Cerebellar cortex (tissue), 1 donor: Measurements from ENCODE around the gene NSMCE1.
A peak's percentile ranks its signal among the peaks of the same experiment; 100 is the strongest.

ENCODE experiments used
- DNase-seq: peaks from one replicate; pipeline ENCODE4 v3.0.0-alpha.2; 2015; ENCODE audit warnings: low spot score

NSMCE1 gene

DNA sequence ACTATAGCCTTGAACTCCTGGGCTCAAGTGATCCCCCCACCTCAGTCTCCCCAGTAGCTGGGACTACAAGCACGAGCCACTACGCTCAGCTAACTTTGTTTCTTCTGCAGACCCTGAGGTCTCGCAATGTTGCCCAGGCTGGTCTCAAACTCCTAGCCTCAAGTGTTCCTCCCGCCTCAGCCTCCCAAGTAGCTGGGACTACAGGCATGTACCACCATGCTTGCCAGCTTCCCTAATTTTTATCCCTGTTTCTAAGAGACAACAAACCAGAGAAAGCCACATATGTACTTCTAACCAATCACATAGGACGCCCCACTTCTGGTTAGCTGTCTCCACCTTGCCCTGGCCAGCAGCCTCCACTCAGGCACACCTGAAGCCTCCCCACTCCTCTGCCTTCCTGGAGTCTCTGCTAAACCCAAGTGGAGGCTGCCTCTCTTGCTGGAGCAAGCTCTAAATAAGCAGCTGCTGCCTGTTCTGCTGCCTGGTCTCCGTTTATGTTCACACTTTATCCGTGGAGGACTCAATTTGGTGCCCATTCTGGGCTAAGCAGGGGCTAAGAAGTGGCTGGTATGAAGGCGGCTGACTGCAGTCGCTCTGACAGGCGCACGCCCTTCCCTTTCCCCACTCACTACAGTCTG lies 24.7 kb downstream of the NSMCE1 start:
- DNase-seq: no peak

DNA sequence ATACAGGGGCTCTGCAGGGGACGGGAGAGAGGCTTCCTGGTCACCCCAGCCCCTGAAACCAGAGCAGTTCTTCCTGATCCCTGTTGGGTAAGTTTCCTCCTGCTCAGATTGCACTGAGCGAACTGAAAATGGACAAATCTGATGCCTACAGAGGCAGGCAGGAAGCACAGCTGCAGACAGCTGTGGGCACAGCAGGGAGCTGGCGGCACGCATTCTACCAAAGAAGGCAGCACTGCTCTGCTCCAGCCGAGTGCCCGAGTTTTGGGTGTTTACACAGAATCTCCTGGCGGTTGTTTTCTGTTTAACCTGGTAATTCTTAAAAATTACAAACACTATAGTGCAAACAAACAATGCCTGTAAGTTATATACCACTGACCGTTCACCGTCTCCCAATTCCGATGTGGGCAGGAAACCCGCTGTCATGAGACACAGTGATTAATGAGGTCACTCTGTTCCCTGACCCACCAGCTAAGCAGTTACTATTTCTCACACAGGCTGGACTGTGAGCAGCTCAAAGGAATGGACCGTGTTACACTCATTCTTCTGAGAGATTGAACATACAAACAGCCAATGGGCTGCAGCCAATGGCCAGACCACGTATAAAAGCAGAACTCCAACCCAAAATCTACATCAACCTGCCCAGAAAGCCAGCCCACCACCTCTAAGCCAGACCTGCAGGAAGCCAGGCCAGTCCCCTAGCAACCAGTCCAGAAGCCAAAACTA lies 25.5 kb downstream of the NSMCE1 start:
- DNase-seq: no peak

DNA sequence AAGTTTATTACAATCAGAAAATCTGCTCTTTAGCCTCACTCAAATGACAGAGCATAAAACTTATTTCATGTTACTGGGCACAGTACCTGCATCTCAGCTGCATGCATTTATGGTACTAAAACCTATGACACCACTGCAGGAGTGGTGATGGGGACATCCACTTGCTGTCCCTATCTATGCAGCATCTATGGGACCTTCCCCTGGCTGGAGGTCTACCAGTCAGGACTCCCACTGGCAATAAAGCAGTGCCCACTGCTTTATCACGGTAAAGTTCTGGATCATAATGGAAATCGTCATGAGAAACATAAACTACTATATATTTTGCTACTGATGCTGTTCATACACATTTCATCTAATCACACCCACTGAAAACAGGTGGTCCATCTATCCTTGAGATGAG lies 26.2 kb downstream of the NSMCE1 start:
- no peak for DNase-seq

DNA sequence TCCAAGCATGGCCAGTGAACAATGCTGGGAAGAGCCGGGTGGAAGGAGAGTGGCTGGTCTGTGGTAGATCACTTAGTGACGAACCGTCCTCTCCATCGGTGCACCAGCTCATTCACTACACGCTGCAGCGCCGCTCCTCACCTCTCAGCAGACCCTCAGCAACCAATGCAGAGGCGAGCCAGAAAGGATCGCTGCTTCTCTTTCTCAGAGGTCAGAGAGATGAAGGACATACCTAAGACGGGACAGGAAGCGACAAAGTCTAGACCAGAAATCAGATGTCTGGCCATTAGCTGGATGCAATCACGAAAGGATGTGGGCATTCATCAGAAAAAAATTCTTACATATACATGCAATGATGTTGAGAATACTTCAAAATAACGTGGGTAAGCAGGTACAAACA lies 26.9 kb downstream of the NSMCE1 start:
- no peak for DNase-seq

DNA sequence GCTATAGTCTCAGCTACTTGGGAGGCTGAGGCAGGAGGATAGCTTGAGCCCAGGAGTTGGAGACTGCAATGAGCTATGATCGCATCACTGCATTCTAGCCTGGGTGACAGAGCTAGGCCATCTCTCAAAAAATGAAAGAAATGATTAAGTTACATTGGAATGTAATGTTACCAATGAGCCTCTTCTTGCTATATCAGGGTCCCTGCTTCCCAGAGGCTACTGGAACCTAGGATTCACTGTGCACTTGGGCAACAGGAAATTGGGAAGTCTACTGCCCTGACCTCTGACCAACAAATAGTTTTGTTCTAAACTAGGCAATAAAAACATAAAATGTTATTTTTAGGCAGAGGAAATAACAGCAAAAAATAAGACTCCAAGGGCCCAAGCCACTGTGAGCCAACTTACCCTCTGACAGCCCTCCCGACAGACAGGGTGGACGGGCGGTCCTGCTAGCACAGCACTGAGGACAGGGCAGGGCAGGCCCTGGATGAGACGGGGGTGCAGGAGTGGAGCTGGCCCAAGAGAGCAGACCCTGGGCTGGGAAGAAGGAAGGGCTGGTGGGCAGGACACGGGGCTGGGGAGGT lies 27.5 kb downstream of the NSMCE1 start:
- DNase-seq: no peak

DNA sequence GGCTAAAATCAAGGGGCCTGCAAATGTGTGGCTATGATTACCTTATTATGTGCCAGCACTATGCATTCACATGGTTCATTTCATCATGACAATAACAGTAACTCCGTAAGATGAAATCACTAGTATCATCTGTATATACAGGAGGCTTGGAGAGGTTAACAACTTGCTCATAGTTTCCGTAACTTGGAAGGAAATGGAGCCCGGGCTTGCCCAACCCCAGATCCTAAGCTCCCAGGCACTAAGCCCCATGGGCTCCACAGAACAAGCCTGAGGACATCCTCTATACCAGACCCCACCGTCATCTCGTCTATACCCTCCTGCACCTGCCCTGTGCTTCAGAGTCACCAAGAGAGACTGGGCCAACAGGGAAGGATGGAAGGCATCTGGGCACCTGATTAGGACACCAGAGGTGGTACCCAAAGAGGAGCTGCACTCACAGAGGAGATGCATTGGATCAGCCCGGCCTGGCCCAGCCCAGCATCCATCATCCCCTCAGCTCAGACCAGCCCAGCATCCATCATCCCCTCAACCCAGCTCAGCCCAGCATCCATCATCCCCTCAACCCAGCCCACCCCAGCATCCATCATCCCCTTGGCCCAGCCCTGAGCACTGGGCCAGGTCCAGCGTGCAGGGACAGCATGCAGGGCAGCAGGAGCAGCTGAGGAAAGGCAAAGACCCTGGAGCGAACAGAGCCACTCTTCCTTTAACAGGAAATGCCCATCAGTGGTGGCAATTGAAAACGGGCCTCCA lies 28.5 kb downstream of the NSMCE1 start:
- DNase-seq: no peak

DNA sequence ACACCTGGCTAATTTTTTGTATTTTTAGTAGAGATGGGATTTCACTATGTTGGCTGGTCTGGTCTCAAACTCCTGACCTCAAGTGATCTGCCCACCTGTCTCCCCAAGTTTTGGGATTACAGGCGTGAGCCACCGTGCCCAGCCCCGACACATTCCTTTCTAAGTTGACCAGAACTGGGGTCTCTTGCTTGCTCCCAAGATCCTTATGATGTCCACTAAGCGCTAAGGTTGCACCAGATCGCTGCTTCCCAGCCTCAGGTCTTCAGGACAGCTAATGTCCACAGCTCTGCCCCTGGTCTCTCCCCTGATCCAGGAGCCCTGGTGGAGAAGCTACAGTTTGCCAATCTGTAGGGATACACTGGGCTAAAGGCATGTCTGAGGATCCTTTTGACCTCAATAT lies 29.5 kb downstream of the NSMCE1 start:
- DNase-seq: no peak

DNA sequence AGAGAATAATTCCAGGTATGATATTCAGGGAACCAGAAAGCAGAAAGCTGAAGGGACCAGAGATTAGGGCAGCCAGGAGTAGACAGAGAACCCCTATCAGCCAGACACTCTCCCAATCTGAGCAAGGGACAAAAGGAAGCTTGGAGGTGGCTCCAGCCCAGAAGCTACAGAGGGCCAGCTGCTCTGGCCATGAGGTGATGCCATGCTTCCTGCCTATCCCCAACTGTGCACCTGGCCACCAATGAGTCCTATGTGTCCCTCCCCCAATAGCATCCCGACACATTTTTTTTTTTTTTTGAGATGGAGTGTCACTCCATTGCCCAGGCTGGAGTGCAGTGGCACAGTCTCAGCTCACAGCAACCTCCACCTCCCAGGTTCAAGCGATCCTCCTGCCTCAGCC lies 30.0 kb downstream of the NSMCE1 start:
- DNase-seq: peak; percentile 67

DNA sequence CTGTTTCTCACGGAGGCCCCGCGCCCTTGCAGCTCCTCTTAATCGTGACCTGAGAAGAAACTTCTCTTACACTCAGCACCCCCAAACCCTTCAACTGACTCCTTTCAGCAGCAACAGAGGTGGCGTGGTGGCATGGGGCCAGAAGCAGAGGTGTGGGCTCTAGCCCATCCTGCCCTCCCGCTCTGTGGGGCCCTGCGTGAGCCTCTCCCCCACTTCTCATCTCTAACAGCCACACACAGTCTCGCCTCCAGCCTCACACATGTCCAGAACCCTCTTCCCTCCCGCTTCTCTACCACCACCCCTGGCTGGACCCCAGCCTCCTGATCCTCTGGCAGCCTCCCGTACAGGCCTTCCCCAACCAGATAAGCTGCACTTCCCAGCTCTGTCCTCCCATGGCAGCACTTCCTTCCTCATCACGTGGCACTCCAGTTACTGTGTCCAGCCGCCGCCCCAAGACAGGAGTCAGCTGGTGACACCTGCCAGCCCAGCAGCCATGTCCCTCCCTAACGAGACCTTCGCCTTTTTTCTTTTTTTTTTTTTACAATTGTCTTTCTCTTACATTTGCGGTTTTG lies 30.5 kb downstream of the NSMCE1 start:
- DNase-seq: no peak

DNA sequence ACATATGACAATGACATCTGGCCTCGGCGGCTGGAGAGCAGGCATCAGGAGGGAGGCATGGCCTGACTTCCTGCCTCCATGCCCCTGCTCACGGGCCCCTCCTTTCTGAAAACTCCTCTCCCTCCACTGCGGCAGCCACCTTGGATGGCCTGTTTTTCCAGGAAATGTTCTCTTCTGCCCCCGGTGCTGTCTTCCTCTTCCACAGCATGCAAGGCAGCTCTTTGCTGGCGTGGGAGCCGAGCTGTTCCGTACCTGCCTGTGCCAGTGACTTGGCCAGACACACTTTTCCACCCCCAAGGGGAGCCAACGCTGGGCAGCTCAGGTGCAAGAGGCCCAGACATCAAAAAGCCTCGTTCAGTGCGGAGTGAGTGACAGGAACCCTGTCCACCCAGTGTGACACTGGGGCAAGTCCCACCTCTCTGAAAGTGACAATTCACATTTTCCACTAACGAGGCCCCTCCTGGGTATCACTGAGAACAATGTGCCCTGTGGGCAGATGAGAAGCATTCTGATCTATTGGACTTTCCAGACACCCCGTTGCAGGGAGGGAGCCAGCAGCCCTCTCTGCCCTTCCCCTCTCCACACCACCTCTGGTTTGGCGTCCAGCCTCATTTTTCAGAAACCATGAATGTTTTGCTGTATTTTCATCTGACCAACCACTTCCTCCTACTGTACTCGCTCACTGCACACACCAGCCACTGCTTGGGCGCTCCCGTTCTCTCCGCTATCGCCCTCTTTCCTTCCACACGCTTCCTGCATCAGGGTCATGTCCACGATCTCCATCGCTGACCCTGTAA lies 31.2 kb downstream of the NSMCE1 start:
- peak; percentile 58 for DNase-seq

DNA sequence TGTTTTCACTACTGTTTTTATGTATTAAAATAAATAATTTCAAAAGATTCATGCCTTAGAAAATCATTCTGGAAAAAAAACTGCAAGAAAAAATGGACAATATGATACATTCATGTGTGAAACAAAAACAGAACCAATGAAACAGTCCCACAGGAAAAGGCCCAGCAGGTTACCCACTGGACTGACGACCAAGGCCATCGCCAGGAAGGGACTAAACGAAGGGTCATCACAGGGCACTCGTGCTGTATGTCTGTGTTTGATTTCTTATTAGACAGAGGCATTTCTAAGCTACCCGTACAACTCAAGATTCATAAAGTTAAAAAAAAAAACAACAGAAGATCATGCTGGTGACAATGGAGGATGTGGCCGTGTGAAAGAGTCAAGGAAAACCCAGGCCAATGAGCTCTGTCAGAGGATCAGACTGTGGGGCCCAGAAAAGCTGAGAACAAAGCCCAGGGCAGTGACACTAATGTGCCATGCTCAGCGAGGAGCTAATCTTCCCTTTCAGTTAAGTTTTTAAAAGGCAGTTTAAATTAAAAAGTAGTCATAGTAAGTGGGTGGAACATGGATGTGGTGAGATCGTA lies 31.8 kb downstream of the NSMCE1 start:
- DNase-seq: no peak

DNA sequence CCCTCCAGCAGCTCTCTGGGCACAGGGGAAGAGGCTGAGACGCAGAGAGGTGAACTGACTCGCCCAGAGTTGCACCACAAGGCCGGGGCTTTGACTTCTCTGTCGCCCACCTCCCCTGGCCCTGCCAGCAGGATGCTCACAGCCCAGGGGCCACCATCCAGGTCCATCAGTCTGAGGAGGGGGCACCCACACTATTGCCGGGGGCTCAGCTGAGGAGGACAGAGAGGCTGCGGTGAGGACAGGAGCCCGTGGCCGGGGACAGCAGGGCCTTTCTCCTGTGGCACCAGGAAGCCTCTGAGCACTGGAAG lies 32.7 kb downstream of the NSMCE1 start:
- DNase-seq: no peak

DNA sequence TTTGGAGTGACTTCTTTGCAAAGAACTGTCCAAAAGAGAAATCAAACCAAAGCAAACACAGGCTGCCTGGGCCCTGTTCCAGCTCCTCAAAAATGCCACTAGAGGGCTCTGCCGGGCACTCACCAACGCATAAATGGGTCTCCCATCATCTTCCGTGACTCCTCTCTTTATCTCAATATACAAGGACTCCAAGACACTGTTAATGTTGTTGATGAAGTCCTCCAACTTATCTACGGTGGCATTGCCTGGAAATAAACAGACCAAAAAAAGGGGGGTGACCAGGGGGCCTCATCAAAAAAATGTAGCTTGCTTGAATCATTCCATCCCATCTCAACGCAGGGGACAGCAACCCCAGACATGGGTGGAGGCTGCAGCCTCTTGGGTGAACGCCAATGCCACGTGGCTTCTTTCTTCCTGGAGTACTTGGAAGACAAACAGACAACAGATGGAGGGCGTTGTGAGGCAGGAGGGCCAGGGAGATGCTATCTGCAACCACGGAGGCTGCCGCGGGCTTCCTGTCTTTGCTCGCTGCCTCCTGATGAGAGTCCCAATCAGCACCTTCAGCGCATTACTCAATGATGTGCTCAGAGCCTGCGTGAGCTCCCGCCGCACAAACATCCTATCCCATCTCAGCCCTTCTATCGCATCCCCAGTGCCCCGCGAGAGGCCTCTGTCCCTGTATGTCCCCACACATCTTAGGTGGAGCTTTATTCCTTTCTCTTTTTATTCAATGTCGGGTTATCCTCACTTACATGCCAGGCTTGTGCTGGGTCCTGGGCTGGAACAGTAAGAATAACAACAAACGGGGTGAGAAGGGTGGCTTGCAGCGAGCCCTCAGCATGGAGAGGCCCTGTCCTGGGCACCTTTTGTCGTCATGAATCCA lies 33.3 kb downstream of the NSMCE1 start:
- peak; percentile 95 for DNase-seq

DNA sequence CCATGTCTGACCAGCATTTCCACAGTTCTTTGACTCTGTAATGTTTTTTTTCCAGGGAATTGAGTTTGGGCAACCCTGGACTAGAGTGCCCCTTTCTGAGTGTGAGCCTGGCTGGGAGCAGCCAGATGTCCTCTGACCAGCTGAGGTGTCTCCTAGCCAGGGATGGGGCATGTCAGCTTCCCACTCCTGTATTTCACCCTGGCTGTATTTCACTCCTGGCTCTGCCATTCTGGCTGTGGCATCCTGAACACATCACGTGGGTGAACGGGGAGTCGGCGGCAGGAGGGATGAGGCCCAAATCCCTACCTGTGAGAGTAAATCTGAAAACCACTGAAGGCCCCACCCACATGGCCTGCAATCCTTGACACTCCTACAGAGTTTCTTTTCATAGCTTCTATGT lies 34.0 kb downstream of the NSMCE1 start:
- DNase-seq: no peak

DNA sequence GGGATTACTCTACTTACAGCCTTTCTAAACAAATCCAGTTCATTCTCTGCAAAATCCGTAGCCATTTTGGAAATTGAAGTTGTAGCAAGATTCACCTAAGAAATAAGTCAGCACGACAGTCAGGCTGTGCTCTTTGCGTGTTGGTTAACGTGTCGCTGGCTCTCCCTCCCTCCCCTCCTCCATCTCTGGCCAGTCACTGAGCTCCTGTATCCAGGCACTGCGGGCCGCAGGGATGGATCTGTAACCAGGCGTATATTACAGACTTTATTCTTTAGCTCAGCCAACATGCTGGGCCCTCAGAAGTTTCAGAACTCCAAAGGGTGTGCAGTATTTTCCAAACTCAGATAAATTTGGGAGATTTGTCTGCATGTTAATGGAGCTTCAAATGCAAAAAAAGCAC lies 34.4 kb downstream of the NSMCE1 start:
- DNase-seq: no peak

DNA sequence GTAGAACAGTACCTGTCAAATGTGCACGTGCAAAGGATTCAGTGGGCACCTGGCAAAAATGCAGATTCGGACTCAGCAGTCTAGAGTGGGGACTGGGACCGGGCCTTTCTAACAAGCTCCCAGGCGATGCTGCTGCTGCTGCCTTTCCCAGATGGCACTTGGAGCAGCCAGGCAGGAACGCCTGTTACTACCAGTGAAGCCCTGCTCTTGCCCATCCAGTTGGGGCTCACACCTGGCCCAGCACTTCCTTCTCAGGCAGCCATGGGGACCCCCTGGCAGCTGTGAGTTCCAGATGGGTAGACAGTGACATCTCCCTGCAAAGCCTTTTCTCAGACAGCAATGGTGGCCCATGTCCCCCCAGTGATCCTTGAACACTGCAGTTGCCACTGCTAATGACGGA lies 34.8 kb downstream of the NSMCE1 start:
- DNase-seq: no peak

DNA sequence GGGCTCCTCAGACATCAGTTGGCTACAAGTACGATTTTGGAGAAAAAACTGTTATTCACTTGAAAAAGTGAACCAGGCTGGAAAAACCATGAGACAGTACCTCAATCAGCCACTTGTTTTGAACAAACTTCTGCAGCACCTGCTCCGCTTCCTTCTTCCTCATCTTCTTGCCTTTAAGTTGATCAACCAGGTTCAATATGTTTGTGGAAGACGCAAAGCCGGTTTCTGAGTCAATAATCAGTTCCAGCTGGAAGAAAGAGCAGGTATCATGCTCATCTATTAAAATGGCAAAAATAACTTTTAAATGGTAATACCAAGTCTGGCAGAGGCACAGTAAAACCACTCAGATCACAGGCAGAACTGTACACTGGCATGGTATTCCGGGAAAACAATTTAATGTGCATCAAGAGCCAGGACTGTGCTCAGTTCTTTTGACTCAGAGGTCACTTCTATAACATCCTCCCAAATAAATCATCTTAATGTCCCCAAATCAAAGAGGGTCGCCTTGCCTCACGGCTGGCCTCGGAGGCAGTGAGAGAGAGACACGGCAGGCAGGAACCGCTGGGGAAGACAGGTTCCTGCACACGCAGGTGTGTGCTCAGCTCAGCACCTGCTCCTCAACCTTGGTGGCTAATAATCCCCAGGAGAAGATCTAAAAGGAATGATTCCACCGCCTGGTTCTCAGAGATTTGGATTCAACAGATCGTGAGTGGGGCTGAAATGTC lies 35.5 kb downstream of the NSMCE1 start:
- DNase-seq: no peak

DNA sequence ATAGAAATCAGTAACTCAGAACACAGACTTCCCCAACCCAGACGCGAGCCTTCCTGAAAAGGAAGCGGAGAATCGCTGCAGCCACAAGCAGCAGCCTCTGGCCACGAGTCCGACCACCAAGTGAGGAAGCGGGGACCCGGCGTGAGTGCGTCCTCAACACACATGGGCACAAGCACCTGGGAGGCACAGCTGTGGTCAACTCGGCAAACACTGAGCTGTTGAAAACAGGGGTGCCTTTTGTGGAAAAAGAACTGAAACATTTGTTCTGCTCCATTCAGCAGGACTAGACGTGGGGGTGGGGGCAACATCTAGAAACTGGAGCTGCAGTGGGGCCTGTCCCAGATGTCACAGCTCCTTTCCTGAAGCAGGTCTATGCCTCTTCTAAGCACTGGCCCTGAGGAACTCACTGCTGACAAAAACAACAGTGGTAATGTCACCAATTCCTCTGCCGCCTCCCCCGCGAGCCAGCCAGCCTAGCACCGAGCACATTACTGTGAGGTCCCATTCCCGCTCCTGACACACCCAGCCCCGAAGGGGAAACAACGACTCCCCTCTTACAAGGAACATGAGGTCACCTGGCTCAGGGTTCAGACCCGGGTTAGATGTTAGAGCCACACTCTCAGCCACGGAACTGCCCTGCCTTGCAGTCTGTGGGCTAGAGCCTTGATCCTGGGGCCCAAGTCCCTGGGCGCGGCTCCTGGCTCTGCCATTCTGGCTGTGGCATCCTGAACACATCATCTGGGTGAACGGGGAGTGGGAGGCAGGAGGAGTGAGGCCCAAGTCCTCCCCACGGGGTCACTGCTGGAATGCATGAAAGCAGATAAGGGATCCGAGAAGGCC lies 36.3 kb downstream of the NSMCE1 start:
- DNase-seq: no peak

DNA sequence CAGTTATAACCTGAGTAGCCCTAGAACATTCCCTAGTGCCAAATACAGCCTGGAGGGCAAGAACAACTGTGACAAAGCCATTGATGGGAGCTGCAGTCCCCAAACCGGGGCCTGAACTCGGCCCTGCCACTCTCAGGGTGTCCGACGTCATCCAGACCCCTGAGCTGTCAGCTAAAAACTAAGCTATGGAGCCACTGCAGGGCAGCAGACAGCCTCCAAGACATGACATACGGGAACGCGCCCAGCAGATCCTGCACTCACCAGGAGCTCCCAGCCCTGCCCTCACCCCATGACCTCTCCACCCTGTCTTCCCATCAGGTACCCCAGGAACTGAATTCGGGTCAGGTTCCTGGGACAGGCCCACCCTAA lies 36.9 kb downstream of the NSMCE1 start:
- DNase-seq: no peak
